HepG2 (cell line): ENCODE data around the gene WTAP. TPM values are rescaled to one million over a fixed set of nuclear protein-coding genes. Genes with fewer than 3 reads are reported as not detected.

Experiments
- ATAC-seq: fragments of 200-7000 bp; cut with Tn5 transposase; 3 replicates; pipeline ENCODE4 v1.9.1; 2020; ENCODE audit warnings: mild to moderate bottlenecking, moderate library complexity
- BruUV-seq: library from RNA; stranded (reverse); fragments of 400-500 nt; replicated peaks from 2 replicates; lab custom pipeline; 2021; lab: Mats Ljungman, UMichigan
- CTCF ChIA-PET: fragments of 300-600 bp; formaldehyde crosslinking; extraction: SDS; loops from one replicate; lab custom pipeline; 2021; ENCODE audit warnings: low total read pairs, inconsistent platforms, low intra/inter-chr PET ratio; lab: Yijun Ruan, JAX
- POLR2A ChIA-PET: fragments of 350-600 bp; sonication (Branson Sonifier 250); formaldehyde crosslinking; loops from one replicate; lab custom pipeline; 2020; ENCODE audit warnings: antibody characterized with exemption, inconsistent platforms; lab: Yijun Ruan, JAX
- DNase-seq: peaks from one replicate; pipeline ENCODE4 v3.0.0-alpha.2; 2015; ENCODE audit warnings: low spot score
- FAIRE-seq: peaks from 3 replicates; lab custom pipeline; 2011; peaks lifted over from hg19 to GRCh38; lab: Jason Lieb, UNC
- H2AFZ ChIP-seq: one replicate; pipeline ENCODE4 v1.6.1; 2011; ENCODE audit warnings: low read length, inconsistent platforms
- H3K27ac ChIP-seq: fragments of 300-600 bp; 3 replicates; pipeline ENCODE4 v1.8.0; 2011; ENCODE audit warnings: mixed run types, mild to moderate bottlenecking, mixed read lengths, low read length, inconsistent platforms; ENCODE audit not compliant: insufficient read depth; ENCODE audit errors: extremely low read length
- H3K27me3 ChIP-seq, 2 experiments: fragments of 200-600 bp in 1 of 2; 2 replicates in 1 of 2; 3 replicates in 1 of 2; pipeline versions ENCODE4 v1.6.0 to v1.8.0; 2011; ENCODE audit warnings: low read length in 2 of 2, mild to moderate bottlenecking in 2 of 2, moderate library complexity in 2 of 2, inconsistent platforms in 1 of 2; ENCODE audit not compliant: insufficient read depth in 2 of 2, control insufficient read depth in 1 of 2
- H3K36me3 ChIP-seq, 2 experiments: fragments of 200-600 bp in 1 of 2; replicated peaks in 1 of 2; 2 replicates in 1 of 2; 3 replicates in 1 of 2; pipeline versions ENCODE4 v1.5.1 to v1.8.0; 2011; ENCODE audit warnings: low read length in 2 of 2, inconsistent platforms in 1 of 2; ENCODE audit not compliant: insufficient read depth in 2 of 2, control insufficient read depth in 1 of 2
- H3K4me1 ChIP-seq: 2 replicates; pipeline ENCODE4 v1.5.1; 2012; ENCODE audit warnings: low read length, inconsistent platforms; ENCODE audit not compliant: insufficient read depth
- H3K4me2 ChIP-seq: 2 replicates; pipeline ENCODE4 v1.6.0; 2011; ENCODE audit warnings: low read depth, low read length, inconsistent platforms
- H3K4me3 ChIP-seq, 3 experiments: fragments of 200-600 bp in 1 of 3; sonication (generic), shearing (Covaris generic) in 1 of 3; replicated peaks in 1 of 3; 2 replicates each; pipeline ENCODE4 v1.5.1; 2011 to 2016; ENCODE audit warnings: low read length in 3 of 3, inconsistent platforms in 2 of 3, low read depth in 2 of 3, mild to moderate bottlenecking in 2 of 3, control low read depth in 1 of 3, mixed read lengths in 1 of 3; ENCODE audit not compliant: insufficient read depth in 1 of 3
- H3K79me2 ChIP-seq: one replicate; pipeline ENCODE4 v1.6.1; 2011; ENCODE audit warnings: low read length, inconsistent platforms; ENCODE audit not compliant: insufficient read depth
- H3K9ac ChIP-seq: 2 replicates; pipeline ENCODE4 v1.6.0; 2011; ENCODE audit warnings: mild to moderate bottlenecking, low read depth, low read length, inconsistent platforms; ENCODE audit not compliant: insufficient read depth
- H3K9me3 ChIP-seq: 2 replicates; pipeline ENCODE4 v1.5.1; 2012; ENCODE audit warnings: mild to moderate bottlenecking, low read length
- H4K20me1 ChIP-seq: 2 replicates; pipeline ENCODE4 v1.6.0; 2011; ENCODE audit warnings: inconsistent platforms, mild to moderate bottlenecking, low read length, moderate library complexity; ENCODE audit not compliant: insufficient read depth
- NFYB ChIP-seq: sonication (generic); formaldehyde crosslinking; IDR thresholded peaks from 2 replicates; pipeline ENCODE4 v1.4.0; 2020; ENCODE audit warnings: missing genetic modification reagents
- NR2C2 ChIP-seq: sonication (generic); formaldehyde crosslinking; IDR thresholded peaks from 2 replicates; pipeline ENCODE4 v1.4.0; 2020; ENCODE audit warnings: missing genetic modification reagents, mild to moderate bottlenecking, moderate library complexity, borderline replicate concordance
- PPARG ChIP-seq: conservative IDR thresholded peaks from 2 replicates; pipeline ENCODE4 v1.6.1; 2016; ENCODE audit warnings: missing biosample characterization, missing genetic modification reagents
- SIN3B ChIP-seq: fragments of 150-350 bp; IDR thresholded peaks from 2 replicates; pipeline ENCODE4 v1.6.1; 2014; ENCODE audit warnings: low read length
- SNAPC2 ChIP-seq: sonication (generic); formaldehyde crosslinking; IDR thresholded peaks from 2 replicates; pipeline ENCODE4 v1.8.1; 2022; ENCODE audit warnings: mild to moderate bottlenecking, missing genetic modification reagents
- XBP1 ChIP-seq: sonication (generic); formaldehyde crosslinking; IDR thresholded peaks from 2 replicates; pipeline ENCODE4 v1.5.0; 2020; ENCODE audit warnings: missing genetic modification reagents
- ZMYM4 ChIP-seq: sonication (generic); formaldehyde crosslinking; IDR thresholded peaks from 2 replicates; pipeline ENCODE4 v1.8.1; 2023; ENCODE audit warnings: mild to moderate bottlenecking, missing genetic modification reagents
- ZNF337 ChIP-seq: sonication (generic); formaldehyde crosslinking; IDR thresholded peaks from 2 replicates; pipeline ENCODE4 v1.5.1; 2020; ENCODE audit warnings: missing genetic modification reagents, low read depth, mild to moderate bottlenecking, borderline replicate concordance
- ZNF367 ChIP-seq: sonication (generic); formaldehyde crosslinking; IDR thresholded peaks from 2 replicates; pipeline ENCODE4 v1.4.0; 2020; ENCODE audit warnings: missing genetic modification reagents, borderline replicate concordance
- ZNF652 ChIP-seq: IDR thresholded peaks from 2 replicates; pipeline ENCODE4 v1.6.1; 2016; ENCODE audit warnings: low read depth, borderline replicate concordance
- ZNF670 ChIP-seq: sonication (generic); formaldehyde crosslinking; IDR thresholded peaks from 2 replicates; pipeline ENCODE4 v1.8.0; 2022; ENCODE audit warnings: mild to moderate bottlenecking, missing genetic modification reagents, borderline replicate concordance
- ZNF709 ChIP-seq: sonication (generic); formaldehyde crosslinking; IDR thresholded peaks from 2 replicates; pipeline ENCODE4 v1.5.0; 2020; ENCODE audit warnings: mild to moderate bottlenecking, missing genetic modification reagents
- ZNF720 ChIP-seq: sonication (generic); formaldehyde crosslinking; IDR thresholded peaks from 2 replicates; pipeline ENCODE4 v1.4.0; 2020; ENCODE audit warnings: missing genetic modification reagents
- ZNF737 ChIP-seq: sonication (generic); formaldehyde crosslinking; IDR thresholded peaks from 2 replicates; pipeline ENCODE4 v1.5.0; 2020; ENCODE audit warnings: missing genetic modification reagents, mild to moderate bottlenecking, borderline replicate concordance
- WGBS: methylation state at CpG from one replicate; pipeline ENCODE4 v1.1.6; 2017; ENCODE audit warnings: low lambda C conversion rate; 5-methylcytosine and 5-hydroxymethylcytosine counted together
- in situ Hi-C: cut with HindIII; loops from 2 replicates; pipeline ENCODE4 v1.10.0; 2017; ENCODE audit warnings: low pct_unique_long_range_greater_than_20kb; ENCODE audit not compliant: extremely low pct_ligation_motif_present
- intact Hi-C: fragments of 100-400 bp; cut with micrococcal nuclease; formaldehyde crosslinking; loops from one replicate; pipeline ENCODE4 v1.10.0; 2022; ENCODE audit not compliant: unreplicated experiment
- polyA plus RNA-seq, 8 experiments: library from polyadenylated mRNA; depleted of rRNA in 3 of 8; stranded (reverse) in 7 of 8; unstranded in 1 of 8; fragments of >200 nt; fragmentation: Illumina TruSeq in 4 of 8; extraction: Trizol in 4 of 8; gene quantifications; 2 replicates each; pipeline versions ENCODE4 v1.2.1 to v1.2.3, GENCODE V29; 2011 to 2016; ENCODE audit warnings: low read depth in 4 of 8, missing spikeins in 1 of 8, mixed read lengths in 1 of 8; ENCODE audit not compliant: insufficient read depth in 1 of 8
- total RNA-seq, 5 experiments: library from RNA; depleted of rRNA; stranded (reverse); fragments of >200 nt; fragmentation: Illumina TruSeq; extraction: Trizol; gene quantifications; 2 replicates each; pipeline ENCODE4 v1.2.3, GENCODE V29; 2016; ENCODE audit warnings: low read depth in 1 of 5
- TF ChIP-seq, protein P1 (sequence below): sonication (generic); formaldehyde crosslinking; IDR thresholded peaks from 2 replicates; pipeline ENCODE4 v1.4.0; 2020; ENCODE audit warnings: missing genetic modification reagents
- TF ChIP-seq, protein P2 (sequence below): sonication (generic); formaldehyde crosslinking; IDR thresholded peaks from 2 replicates; pipeline ENCODE4 v1.5.0; 2020; ENCODE audit warnings: missing genetic modification reagents, mild to moderate bottlenecking, borderline replicate concordance
- TF ChIP-seq, protein P3 (sequence below): sonication (generic); formaldehyde crosslinking; IDR thresholded peaks from 2 replicates; pipeline ENCODE4 v1.9.0; 2022; ENCODE audit warnings: low read depth, missing genetic modification reagents

WTAP gene
- total and polyA plus RNA-seq, 2 of the 13 experiments (the other 11 are each of a cell fraction or from before 2014, with no cell fraction given), result 31.6 to 167 TPM

- H3K4me2 ChIP-seq, result no peak overlapping the region
- no peaks in the 10 kb centered on the region for H3K9me3 ChIP-seq
- ChIA-PET CTCF (no interaction called here), POLR2A (interaction anchor here (2.7 kb wide), 1 partner anchor 9 kb away, joined by 14 read pairs; the partner anchor contains the start of gene SOD2)
- no peaks in the 10 kb centered on the region for H3K27me3 ChIP-seq
- no peak overlapping the region for H3K4me3 ChIP-seq
- intact Hi-C loops (no loop called here), in situ Hi-C loops (no loop called here)
- peaks cover 22 to 87% of the 10 kb centered on the region in 2 experiments for H3K36me3 ChIP-seq
- DNase-seq (no peak), FAIRE-seq (no peak), ATAC-seq (no peak)
- TF ChIP-seq NR2C2 (CRISPR knock-in tag) (no peak), ZNF709 (CRISPR knock-in tag) (peak; percentile 97)
- H3K27ac ChIP-seq, result no peak overlapping the region
- H3K4me1 ChIP-seq, result peaks cover 46% of the 10 kb centered on the region
- no peak overlapping the region for H2AFZ ChIP-seq
- peak overlapping the region; percentile 9; the same call in 1 of the 2 replicates for H3K9ac ChIP-seq
- BruUV-seq, result no TSS peak
- peaks cover 42% of the 10 kb centered on the region for H3K79me2 ChIP-seq
- H4K20me1 ChIP-seq, result peaks cover 28% of the 10 kb centered on the region
- WGBS, result 87% methylated on average over 1 of the region's 1 CpG
Measured at GRCh38 chr6:159684013-159684304, 43.3 kb upstream of the WTAP start.

GRCh38 chr6:159686040-159686439 is 41.3 kb upstream of the WTAP start:
- no peak overlapping the region for H2AFZ ChIP-seq
- no peak overlapping the region for H3K4me2 ChIP-seq
- POLR2A ChIA-PET, result interaction anchor here (1.4 kb wide), 2 partner anchors 8 to 104 kb away, joined by 3 read pairs; partner anchors contain the start of gene TCP1
- WGBS, result 74% methylated on average over 5 of the region's 5 CpGs
- ATAC-seq, result no peak
- peaks cover 16% of the 10 kb centered on the region for H4K20me1 ChIP-seq
- CTCF ChIA-PET, result no interaction called here
- H3K9me3 ChIP-seq, result no peaks in the 10 kb centered on the region
- FAIRE-seq, result no peak
- H3K9ac ChIP-seq, result no peak overlapping the region
- H3K27me3 ChIP-seq, result no peaks in the 10 kb centered on the region
- H3K4me3 ChIP-seq, result no peak overlapping the region
- no peak overlapping the region for H3K27ac ChIP-seq
- H3K79me2 ChIP-seq, result peaks cover 63% of the 10 kb centered on the region
- H3K4me1 ChIP-seq, result peaks cover 62% of the 10 kb centered on the region
- DNase-seq, result no peak
- BruUV-seq, result no TSS peak
- in situ Hi-C loops, result no loop called here
- intact Hi-C loops, result no loop called here
- H3K36me3 ChIP-seq, result peaks cover 24 to 78% of the 10 kb centered on the region in 2 experiments
- TF ChIP-seq ZNF720 (CRISPR knock-in tag) (no peak), NFYB (no peak), XBP1 (no peak), ZNF652 (no peak), SNAPC2 (no peak), ZNF337 (CRISPR knock-in tag) (no peak), PPARG (CRISPR knock-in tag) (no peak), ZMYM4 (CRISPR knock-in tag) (no peak), ZNF670 (no peak), ZNF737 (CRISPR knock-in tag) (no peak), SIN3B (no peak), ZNF367 (no peak)
- TF ChIP-seq, protein P1, sequence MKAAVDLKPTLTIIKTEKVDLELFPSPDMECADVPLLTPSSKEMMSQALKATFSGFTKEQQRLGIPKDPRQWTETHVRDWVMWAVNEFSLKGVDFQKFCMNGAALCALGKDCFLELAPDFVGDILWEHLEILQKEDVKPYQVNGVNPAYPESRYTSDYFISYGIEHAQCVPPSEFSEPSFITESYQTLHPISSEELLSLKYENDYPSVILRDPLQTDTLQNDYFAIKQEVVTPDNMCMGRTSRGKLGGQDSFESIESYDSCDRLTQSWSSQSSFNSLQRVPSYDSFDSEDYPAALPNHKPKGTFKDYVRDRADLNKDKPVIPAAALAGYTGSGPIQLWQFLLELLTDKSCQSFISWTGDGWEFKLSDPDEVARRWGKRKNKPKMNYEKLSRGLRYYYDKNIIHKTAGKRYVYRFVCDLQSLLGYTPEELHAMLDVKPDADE (CRISPR knock-in tag), result no peak
- TF ChIP-seq, protein P2, sequence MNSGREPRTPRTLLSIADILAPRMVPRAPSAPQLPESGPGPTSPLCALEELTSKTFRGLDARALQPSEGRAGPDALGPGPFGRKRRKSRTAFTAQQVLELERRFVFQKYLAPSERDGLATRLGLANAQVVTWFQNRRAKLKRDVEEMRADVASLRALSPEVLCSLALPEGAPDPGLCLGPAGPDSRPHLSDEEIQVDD (CRISPR knock-in tag), result no peak
- TF ChIP-seq, protein P3, sequence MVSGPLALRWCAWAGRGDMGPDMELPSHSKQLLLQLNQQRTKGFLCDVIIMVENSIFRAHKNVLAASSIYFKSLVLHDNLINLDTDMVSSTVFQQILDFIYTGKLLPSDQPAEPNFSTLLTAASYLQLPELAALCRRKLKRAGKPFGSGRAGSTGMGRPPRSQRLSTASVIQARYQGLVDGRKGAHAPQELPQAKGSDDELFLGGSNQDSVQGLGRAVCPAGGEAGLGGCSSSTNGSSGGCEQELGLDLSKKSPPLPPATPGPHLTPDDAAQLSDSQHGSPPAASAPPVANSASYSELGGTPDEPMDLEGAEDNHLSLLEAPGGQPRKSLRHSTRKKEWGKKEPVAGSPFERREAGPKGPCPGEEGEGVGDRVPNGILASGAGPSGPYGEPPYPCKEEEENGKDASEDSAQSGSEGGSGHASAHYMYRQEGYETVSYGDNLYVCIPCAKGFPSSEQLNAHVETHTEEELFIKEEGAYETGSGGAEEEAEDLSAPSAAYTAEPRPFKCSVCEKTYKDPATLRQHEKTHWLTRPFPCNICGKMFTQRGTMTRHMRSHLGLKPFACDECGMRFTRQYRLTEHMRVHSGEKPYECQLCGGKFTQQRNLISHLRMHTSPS (CRISPR knock-in tag), result no peak
